Retina (tissue), 1 donor: ENCODE measurements around the gene ASIC2.
A peak's percentile ranks its signal among the peaks of the same experiment; 100 is the strongest.
"Not testable (repeated sequence)": the region's sequence is repeated elsewhere in the genome, so short reads cannot be mapped to it uniquely, and the experiment has no call there.

Experiments used
- DNase-seq: peaks from one replicate; pipeline ENCODE4 v3.0.0-alpha.2; 2016

Gene ASIC2

GRCh38 chr17:33015716-33016346 is 277.3 kb downstream of the ASIC2 start:
- no peak for DNase-seq

GRCh38 chr17:33014751-33015150 is 278.3 kb downstream of the ASIC2 start:
- DNase-seq, result no peak

GRCh38 chr17:33013596-33014375 is 279.3 kb downstream of the ASIC2 start:
- DNase-seq, result no peak

GRCh38 chr17:33012522-33013033 is 280.5 kb downstream of the ASIC2 start:
- DNase-seq, result no peak

GRCh38 chr17:33009636-33010035 is 283.5 kb downstream of the ASIC2 start:
- no peak for DNase-seq

GRCh38 chr17:33007186-33007585 is 285.9 kb downstream of the ASIC2 start:
- no peak for DNase-seq

- DNase-seq, result no peak
Observed at GRCh38 chr17:33002246-33002645, 290.8 kb downstream of the ASIC2 start.

GRCh38 chr17:32998887-32999228 is 294.2 kb downstream of the ASIC2 start:
- DNase-seq, result no peak

GRCh38 chr17:32998111-32998886 is 294.8 kb downstream of the ASIC2 start:
- peak; percentile 89 for DNase-seq

GRCh38 chr17:32995416-32996045 is 297.6 kb downstream of the ASIC2 start:
- DNase-seq, result peak; percentile 67

- no peak for DNase-seq
Observed at GRCh38 chr17:32993977-32994376, 299.1 kb downstream of the ASIC2 start.

GRCh38 chr17:32992321-32993033 is 300.6 kb downstream of the ASIC2 start:
- no peak for DNase-seq

GRCh38 chr17:32988481-32989101 is 304.5 kb downstream of the ASIC2 start:
- DNase-seq, result no peak

- DNase-seq, result not testable (repeated sequence)
Observed at GRCh38 chr17:32987868-32988267, 305.2 kb downstream of the ASIC2 start.

- not testable (repeated sequence) for DNase-seq
Observed at GRCh38 chr17:32987453-32987805, 305.7 kb downstream of the ASIC2 start.

GRCh38 chr17:32985050-32985756 is 307.9 kb downstream of the ASIC2 start:
- no peak for DNase-seq

GRCh38 chr17:32981611-32982010 is 311.5 kb downstream of the ASIC2 start:
- not testable (repeated sequence) for DNase-seq

GRCh38 chr17:32980230-32980629 is 312.9 kb downstream of the ASIC2 start:
- no peak for DNase-seq

- DNase-seq, result no peak
Observed at GRCh38 chr17:32976605-32977004, 316.5 kb downstream of the ASIC2 start.

GRCh38 chr17:32976131-32976530 is 317.0 kb downstream of the ASIC2 start:
- DNase-seq, result no peak

- DNase-seq, result no peak
Observed at GRCh38 chr17:32971171-32971570, 321.9 kb downstream of the ASIC2 start.
